Gastrocnemius medialis (tissue), 4 donors: ENCODE results near the gene WNK4. TPM values are rescaled to one million over a fixed set of nuclear protein-coding genes. Genes with fewer than 3 reads are reported as not detected.

Experiments used
- ATAC-seq, 2 donors: fragments of 150-250 bp; one replicate each; pipeline ENCODE4 v1.9.1; 2016
- DNase-seq, 2 donors: peaks; one replicate each; pipeline ENCODE4 v3.0.0-alpha.2; 2019
- H3K27ac ChIP-seq, 4 donors: fragments of 200-600 bp; sonication (generic); 1 replicate in 1 of 4; 2 replicates in 3 of 4; pipeline ENCODE4 v1.5.1; 2016 to 2018; ENCODE audit warnings: mild to moderate bottlenecking in 2 of 4, moderate library complexity in 1 of 4
- H3K27me3 ChIP-seq, 3 donors: fragments of 200-600 bp; sonication (generic) in 2 of 3; 1 replicate in 1 of 3; 2 replicates in 2 of 3; pipeline versions ENCODE4 v1.5.1 to v1.6.0; 2016 to 2019; ENCODE audit warnings: mild to moderate bottlenecking in 1 of 3, moderate library complexity in 1 of 3
- H3K36me3 ChIP-seq, 2 donors: fragments of 200-600 bp; sonication (generic) in 1 of 2; one replicate each; pipeline ENCODE4 v1.5.1; 2017 to 2018
- H3K4me1 ChIP-seq, 2 donors: fragments of 200-600 bp; sonication (generic) in 1 of 2; one replicate each; pipeline ENCODE4 v1.5.1; 2016 to 2017; ENCODE audit warnings: mild to moderate bottlenecking in 2 of 2
- H3K4me3 ChIP-seq, 4 donors: fragments of 200-600 bp; sonication (generic) in 3 of 4; 1 replicate in 1 of 4; 2 replicates in 3 of 4; pipeline ENCODE4 v1.5.1; 2016 to 2019; ENCODE audit warnings: mild to moderate bottlenecking in 2 of 4
- H3K9me3 ChIP-seq, 3 donors: fragments of 200-600 bp; sonication (generic) in 2 of 3; 1 replicate in 1 of 3; 2 replicates in 2 of 3; pipeline ENCODE4 v1.5.1; 2016 to 2019
- CTCF ChIP-seq, 5 experiments: fragments of 450-650 bp in 3 of 5; fragments of 200-600 bp in 2 of 5; sonication (generic) in 2 of 5; IDR thresholded peaks in 4 of 5; conservative IDR thresholded peaks in 1 of 5; 1 replicate in 4 of 5; 2 replicates in 1 of 5; pipeline ENCODE4 v1.5.1; 2016 to 2019; ENCODE audit warnings: antibody characterized with exemption in 5 of 5, mild to moderate bottlenecking in 3 of 5, moderate library complexity in 3 of 5
- POLR2A ChIP-seq, 2 donors: fragments of 450-650 bp; IDR thresholded peaks; one replicate each; pipeline ENCODE4 v1.6.1; 2017; ENCODE audit warnings: antibody characterized with exemption in 2 of 2, mild to moderate bottlenecking in 2 of 2, moderate library complexity in 2 of 2
- in situ Hi-C, 4 donors: fragments of 200-750 bp; cut with MboI; loops; one replicate each; pipeline versions ENCODE4 v1.15.0 to v1.8.0; 2017; ENCODE audit warnings: low sequenced_read_pairs in 4 of 4
- intact Hi-C: fragments of 100-400 bp; cut with DNase I; formaldehyde crosslinking; loops from one replicate; pipeline ENCODE4 v1.15.1; 2023; ENCODE audit warnings: low total_unique reads
- total RNA-seq, 4 donors: library from RNA; depleted of rRNA; stranded (reverse); fragments of >200 nt; gene quantifications; one replicate each; pipeline versions ENCODE4 v1.1.0 to v1.2.3, GENCODE V29; 2016

Gene WNK4
- total RNA-seq, 4 donors from 2014 or later = not detected

GRCh38 chr17:42806249-42806648, 25.8 kb downstream of the WNK4 start:
- Histone ChIP-seq H3K9me3 (no peaks in the 10 kb centered on the region), H3K36me3 (peaks cover 0 to 16% of the 10 kb centered on the region in 2 donors), H3K27me3 (no peaks in the 10 kb centered on the region), H3K27ac (no peak overlapping the region), H3K4me1 (no peaks in the 10 kb centered on the region), H3K4me3 (no peak overlapping the region)
- DNase-seq (no peak), ATAC-seq (no peak)
- TF ChIP-seq CTCF (IDR thresholded peaks at IDR 0.05 in 4 of 5, conservative IDR thresholded peaks at IDR 0.05 in 1 of 5) = no peak
- TF ChIP-seq POLR2A (IDR thresholded peaks at IDR 0.05) = no peak
- in situ Hi-C loops = no loop called here
- intact Hi-C loops = no loop called here

GRCh38 chr17:42809250-42809649, 28.8 kb downstream of the WNK4 start:
- TF ChIP-seq CTCF (IDR thresholded peaks at IDR 0.05 in 4 of 5, conservative IDR thresholded peaks at IDR 0.05 in 1 of 5) = no peak
- no peak for TF ChIP-seq POLR2A (IDR thresholded peaks at IDR 0.05)
- Histone ChIP-seq H3K36me3 (peaks cover 6 to 45% of the 10 kb centered on the region in 2 donors), H3K27ac (no peak overlapping the region), H3K27me3 (no peaks in the 10 kb centered on the region), H3K4me3 (no peak overlapping the region), H3K4me1 (no peaks in the 10 kb centered on the region), H3K9me3 (no peaks in the 10 kb centered on the region)
- intact Hi-C loops = no loop called here
- DNase-seq (peak; percentile 24 to 60), ATAC-seq (peak; percentile 70 to 91)
- in situ Hi-C loops = no loop called here

GRCh38 chr17:42814633-42815399, 34.4 kb downstream of the WNK4 start:
- H3K27ac ChIP-seq = no peak overlapping the region
- no peak for DNase-seq
- intact Hi-C loops = no loop called here
- H3K9me3 ChIP-seq = no peaks in the 10 kb centered on the region
- H3K4me3 ChIP-seq = no peak overlapping the region
- TF ChIP-seq POLR2A (IDR thresholded peaks at IDR 0.05) (no peak), CTCF (IDR thresholded peaks at IDR 0.05 in 4 of 5, conservative IDR thresholded peaks at IDR 0.05 in 1 of 5) (no peak)
- no peak for ATAC-seq
- in situ Hi-C loops = no loop called here
- peaks cover 0 to 5% of the 10 kb centered on the region in 2 donors for H3K4me1 ChIP-seq
- peaks cover 10 to 99% of the 10 kb centered on the region in 2 donors for H3K36me3 ChIP-seq
- H3K27me3 ChIP-seq = no peaks in the 10 kb centered on the region

DNA sequence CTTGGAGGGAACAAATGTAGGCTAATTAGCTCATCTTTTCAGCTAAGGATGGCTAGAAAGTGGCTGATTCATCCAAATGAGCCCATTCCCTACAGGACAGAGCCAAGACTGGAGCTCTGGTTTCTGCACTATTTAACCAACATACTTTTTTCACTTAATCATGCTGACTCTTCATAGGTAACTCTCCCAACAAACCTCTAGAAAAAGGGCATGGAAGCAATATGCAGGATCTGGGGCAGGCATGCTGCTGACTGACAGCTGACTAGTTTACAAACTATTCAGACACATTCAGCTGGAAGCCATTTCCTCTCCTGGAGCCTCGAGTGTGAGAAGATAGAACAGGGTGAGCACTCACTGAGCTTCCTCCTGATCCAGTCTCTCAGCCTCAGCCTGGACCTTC, 37.5 kb downstream of the WNK4 start:
- no peak overlapping the region for H3K4me3 ChIP-seq
- peaks cover 13 to 89% of the 10 kb centered on the region in 2 donors for H3K36me3 ChIP-seq
- in situ Hi-C loops = no loop called here
- H3K27me3 ChIP-seq = no peaks in the 10 kb centered on the region
- H3K9me3 ChIP-seq = no peaks in the 10 kb centered on the region
- ATAC-seq = no peak
- no peak for DNase-seq
- intact Hi-C loops = no loop called here
- H3K27ac ChIP-seq = no peak overlapping the region
- TF ChIP-seq CTCF (IDR thresholded peaks at IDR 0.05 in 4 of 5, conservative IDR thresholded peaks at IDR 0.05 in 1 of 5) (no peak), POLR2A (IDR thresholded peaks at IDR 0.05) (no peak)
- H3K4me1 ChIP-seq = peaks cover 6 to 8% of the 10 kb centered on the region in 2 donors
